Measurements from ENCODE around the gene PMP22.
"Not testable (repeated sequence)": the region's sequence is repeated elsewhere in the genome, so short reads cannot be mapped to it uniquely, and the experiment has no call there.

PMP22 gene

GRCh38 chr17:15233971-15234370, 31.2 kb downstream of the PMP22 start:
- H3K27me3 ChIP-seq, result peaks cover 72% of the 10 kb centered on the region
- no peaks in the 10 kb centered on the region for H3K9me3 ChIP-seq
- no peak overlapping the region for H3K27ac ChIP-seq
- no peak overlapping the region for H3K4me3 ChIP-seq (ENCODE audit: low read depth in 1 of 2, low read length in 1 of 2)
- TF ChIP-seq, protein P1, sequence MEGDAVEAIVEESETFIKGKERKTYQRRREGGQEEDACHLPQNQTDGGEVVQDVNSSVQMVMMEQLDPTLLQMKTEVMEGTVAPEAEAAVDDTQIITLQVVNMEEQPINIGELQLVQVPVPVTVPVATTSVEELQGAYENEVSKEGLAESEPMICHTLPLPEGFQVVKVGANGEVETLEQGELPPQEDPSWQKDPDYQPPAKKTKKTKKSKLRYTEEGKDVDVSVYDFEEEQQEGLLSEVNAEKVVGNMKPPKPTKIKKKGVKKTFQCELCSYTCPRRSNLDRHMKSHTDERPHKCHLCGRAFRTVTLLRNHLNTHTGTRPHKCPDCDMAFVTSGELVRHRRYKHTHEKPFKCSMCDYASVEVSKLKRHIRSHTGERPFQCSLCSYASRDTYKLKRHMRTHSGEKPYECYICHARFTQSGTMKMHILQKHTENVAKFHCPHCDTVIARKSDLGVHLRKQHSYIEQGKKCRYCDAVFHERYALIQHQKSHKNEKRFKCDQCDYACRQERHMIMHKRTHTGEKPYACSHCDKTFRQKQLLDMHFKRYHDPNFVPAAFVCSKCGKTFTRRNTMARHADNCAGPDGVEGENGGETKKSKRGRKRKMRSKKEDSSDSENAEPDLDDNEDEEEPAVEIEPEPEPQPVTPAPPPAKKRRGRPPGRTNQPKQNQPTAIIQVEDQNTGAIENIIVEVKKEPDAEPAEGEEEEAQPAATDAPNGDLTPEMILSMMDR (IDR thresholded peaks at IDR 0.05), result no peak
- no peaks in the 10 kb centered on the region for H3K36me3 ChIP-seq
- peaks cover 14 to 19% of the 10 kb centered on the region in 2 experiments for H3K4me1 ChIP-seq (ENCODE audit: control insufficient read depth in 1 of 2, insufficient read depth in 1 of 2, low read depth in 1 of 2, low read length in 1 of 2)

GRCh38 chr17:15233022-15233805, 31.9 kb downstream of the PMP22 start:
- TF ChIP-seq, protein P1 (IDR thresholded peaks at IDR 0.05), result no peak
- no peak overlapping the region for H3K4me3 ChIP-seq (ENCODE audit: low read depth in 1 of 2, low read length in 1 of 2)
- H3K27ac ChIP-seq, result no peak overlapping the region
- peaks cover 68% of the 10 kb centered on the region for H3K27me3 ChIP-seq
- H3K36me3 ChIP-seq, result no peaks in the 10 kb centered on the region
- peaks cover 9 to 12% of the 10 kb centered on the region in 2 experiments for H3K4me1 ChIP-seq (ENCODE audit: control insufficient read depth in 1 of 2, insufficient read depth in 1 of 2, low read depth in 1 of 2, low read length in 1 of 2)
- no peaks in the 10 kb centered on the region for H3K9me3 ChIP-seq

- peaks cover 5 to 6% of the 10 kb centered on the region in 2 experiments for H3K4me1 ChIP-seq (ENCODE audit: control insufficient read depth in 1 of 2, insufficient read depth in 1 of 2, low read depth in 1 of 2, low read length in 1 of 2)
- no peaks in the 10 kb centered on the region for H3K36me3 ChIP-seq
- no peak overlapping the region for H3K4me3 ChIP-seq (ENCODE audit: low read depth in 1 of 2, low read length in 1 of 2)
- H3K27ac ChIP-seq, result no peak overlapping the region
- H3K9me3 ChIP-seq, result no peaks in the 10 kb centered on the region
- TF ChIP-seq, protein P1 (IDR thresholded peaks at IDR 0.05), result no peak
- H3K27me3 ChIP-seq, result peaks cover 67% of the 10 kb centered on the region
These were observed 32.6 kb downstream of the PMP22 start for GRCh38 chr17:15232517-15232915.

DNA sequence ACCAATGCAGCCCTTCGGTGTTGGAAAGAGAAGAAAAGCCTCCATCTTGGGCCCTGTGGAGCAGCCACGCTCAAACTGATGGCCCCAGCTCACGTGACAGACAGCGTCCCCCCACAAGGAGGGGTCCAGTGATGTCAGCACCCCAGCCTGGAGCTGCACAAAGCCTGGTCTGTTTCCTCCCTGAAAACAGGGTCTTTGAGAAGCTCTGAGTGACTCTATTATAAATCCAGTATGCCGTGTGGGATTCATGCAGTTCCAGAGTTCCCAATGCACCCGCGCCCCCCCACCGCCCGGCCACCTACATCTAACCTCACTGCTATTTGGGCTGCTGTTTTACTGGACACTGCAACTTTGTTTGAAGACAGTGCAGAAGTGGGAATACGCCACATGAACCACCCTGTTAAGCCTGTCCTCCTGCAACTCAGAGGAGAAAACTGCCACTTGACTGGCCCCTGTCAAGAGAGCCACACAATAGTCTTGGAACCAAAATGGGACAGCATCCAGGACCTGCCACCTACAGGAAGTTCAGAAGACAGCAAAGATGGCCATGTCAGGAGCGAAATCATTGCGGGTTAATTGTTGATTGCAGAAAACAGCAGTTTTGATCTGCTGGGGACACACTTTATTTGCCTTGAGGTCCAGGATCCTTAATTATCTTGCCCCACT, 33.1 kb downstream of the PMP22 start:
- Histone ChIP-seq H3K36me3 (no peaks in the 10 kb centered on the region), H3K4me1 (ENCODE audit: control insufficient read depth in 1 of 2, insufficient read depth in 1 of 2, low read depth in 1 of 2, low read length in 1 of 2) (peaks cover 4 to 5% of the 10 kb centered on the region in 2 experiments), H3K9me3 (no peaks in the 10 kb centered on the region), H3K4me3 (ENCODE audit: low read depth in 1 of 2, low read length in 1 of 2) (no peak overlapping the region), H3K27me3 (peaks cover 62% of the 10 kb centered on the region), H3K27ac (no peak overlapping the region)
- TF ChIP-seq, protein P1 (IDR thresholded peaks at IDR 0.05), result no peak

- TF ChIP-seq, protein P1 (IDR thresholded peaks at IDR 0.05), result no peak
- H3K36me3 ChIP-seq, result no peaks in the 10 kb centered on the region
- no peaks in the 10 kb centered on the region for H3K4me1 ChIP-seq (ENCODE audit: control insufficient read depth in 1 of 2, insufficient read depth in 1 of 2, low read depth in 1 of 2, low read length in 1 of 2)
- H3K27me3 ChIP-seq, result peaks cover 51% of the 10 kb centered on the region
- H3K4me3 ChIP-seq (ENCODE audit: low read depth in 1 of 2, low read length in 1 of 2), result no peak overlapping the region
- H3K9me3 ChIP-seq, result no peaks in the 10 kb centered on the region
- no peak overlapping the region for H3K27ac ChIP-seq
These were observed 34.3 kb downstream of the PMP22 start for GRCh38 chr17:15230866-15231265.

DNA sequence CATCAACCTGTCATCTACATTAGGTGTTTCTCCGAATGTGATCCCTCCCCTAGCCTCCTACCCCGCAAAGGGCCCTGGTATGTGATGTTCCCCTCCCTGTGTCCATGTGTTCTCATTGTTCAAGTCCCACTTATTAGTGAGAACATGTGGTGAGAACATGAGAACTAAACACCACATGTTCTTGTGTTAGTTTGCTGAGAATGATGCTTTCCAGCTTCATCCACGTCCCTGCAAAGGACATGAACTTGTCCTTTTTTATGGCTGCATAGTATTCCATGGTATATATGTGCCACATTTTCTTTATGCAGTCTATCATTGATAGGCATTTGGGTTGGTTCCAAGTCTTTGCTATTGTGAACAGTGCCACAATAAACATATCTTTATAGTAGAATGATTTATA, 43.3 kb downstream of the PMP22 start:
- H3K9me3 ChIP-seq; H3K27me3 ChIP-seq; H3K4me3 ChIP-seq (ENCODE audit: low read depth in 1 of 2, low read length in 1 of 2); H3K36me3 ChIP-seq; H3K27ac ChIP-seq; H3K4me1 ChIP-seq (ENCODE audit: control insufficient read depth in 1 of 2, insufficient read depth in 1 of 2, low read depth in 1 of 2, low read length in 1 of 2): not testable (repeated sequence)

Data from neutrophil (primary cell).